ENCODE data around the gene NOD1.
"Not testable (repeated sequence)": the region's sequence is repeated elsewhere in the genome, so short reads cannot be mapped to it uniquely, and the experiment has no call there.

Gene NOD1

DNA sequence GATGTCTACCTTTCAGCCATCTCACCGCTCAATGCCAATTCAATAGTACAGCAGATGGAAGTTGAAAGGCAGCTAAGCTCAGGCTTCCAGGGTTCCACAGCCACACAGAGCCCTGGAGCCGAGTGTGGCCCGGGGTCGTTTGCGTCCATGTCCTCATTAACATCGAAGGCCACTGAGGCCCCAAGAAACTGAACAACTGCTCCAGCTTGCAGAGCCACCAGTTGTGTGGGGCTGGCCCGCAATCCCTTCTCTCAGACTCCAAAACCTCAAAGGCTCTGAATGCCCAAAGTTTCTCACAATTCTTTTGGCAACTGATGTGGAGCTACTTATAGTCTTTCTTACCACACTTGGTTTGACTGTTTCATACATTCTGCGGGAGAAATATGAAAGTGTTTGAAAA lies 31.1 kb downstream of the NOD1 start:
- no peak for DNase-seq (ENCODE audit: low read depth, low spot score)

DNA sequence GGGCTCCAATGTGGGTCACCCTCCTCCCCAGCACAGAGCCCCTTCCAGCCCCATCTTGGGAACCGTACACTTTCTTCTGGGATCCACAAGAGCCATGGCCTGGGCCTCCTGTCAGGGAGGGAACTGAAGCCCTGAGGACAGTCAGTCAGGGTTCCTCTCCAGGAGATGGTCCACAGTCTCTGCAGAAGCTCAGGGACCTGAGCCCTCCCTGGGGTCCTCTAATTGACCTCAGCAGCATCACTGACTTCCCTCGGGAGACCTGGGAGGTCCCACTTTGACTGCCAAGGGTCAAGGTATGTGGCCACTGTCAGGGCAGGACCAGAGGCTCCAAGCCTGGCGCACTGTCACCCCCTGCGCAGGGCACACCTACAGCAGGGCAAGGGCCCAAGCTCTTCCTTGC lies 32.3 kb downstream of the NOD1 start:
- no peak for DNase-seq (ENCODE audit: low read depth, low spot score)

DNA sequence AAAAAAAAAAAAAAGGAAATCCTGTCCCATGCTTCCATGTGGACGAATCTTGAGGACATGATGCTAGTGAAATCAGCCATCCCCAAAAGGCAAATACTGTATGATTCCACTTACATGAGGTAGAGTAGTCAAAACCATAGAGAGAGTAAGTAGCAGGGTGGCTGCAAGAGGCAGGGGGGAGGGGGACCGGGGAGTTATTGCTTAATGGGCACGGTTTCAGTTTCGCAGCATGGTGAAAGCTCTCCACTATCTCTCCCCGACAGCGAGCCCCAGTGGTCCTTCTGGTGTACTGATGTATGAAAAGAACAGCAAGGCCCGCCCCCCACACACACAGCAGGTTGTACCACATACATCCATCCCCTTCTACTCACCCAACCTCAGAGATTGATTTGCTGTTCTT lies 32.8 kb downstream of the NOD1 start:
- DNase-seq (ENCODE audit: low read depth, low spot score), result peak; percentile 71

DNA sequence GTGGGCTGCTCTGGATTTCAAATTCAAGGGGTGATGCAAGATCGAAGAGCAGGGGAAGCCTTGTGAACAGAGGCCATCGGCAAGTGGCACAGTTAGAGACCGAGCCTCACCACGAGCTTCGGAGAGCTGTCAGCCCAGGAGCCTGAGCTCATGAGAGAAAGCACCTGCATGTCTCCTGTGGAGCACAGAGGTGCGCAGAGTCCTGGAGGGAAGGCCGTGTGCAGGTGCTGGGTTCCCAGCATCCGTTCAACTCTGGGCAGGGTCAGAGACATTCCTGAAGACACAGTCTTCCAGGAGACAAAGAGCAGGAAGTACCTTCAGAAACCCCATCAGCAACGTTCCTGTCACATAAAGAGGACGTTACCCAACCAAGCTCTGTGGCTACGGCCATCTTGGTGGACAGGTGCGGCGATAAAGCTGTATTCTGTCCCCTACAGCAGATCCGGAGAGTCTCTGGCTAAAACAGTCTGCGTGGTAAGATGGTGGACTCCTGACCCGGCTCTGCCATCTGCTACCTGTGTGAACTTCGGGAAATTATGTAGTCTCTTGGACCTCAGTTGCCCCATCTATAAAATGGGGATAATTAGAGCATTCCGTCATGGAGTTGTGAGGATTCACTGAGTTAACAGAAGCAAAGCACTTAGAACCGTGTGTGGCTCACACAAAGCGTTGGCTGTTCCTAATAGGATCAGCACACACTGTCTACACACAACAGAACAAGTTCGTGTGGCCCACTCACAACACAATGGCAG lies 40.6 kb downstream of the NOD1 start:
- no peak for DNase-seq (ENCODE audit: low read depth, low spot score)

DNA sequence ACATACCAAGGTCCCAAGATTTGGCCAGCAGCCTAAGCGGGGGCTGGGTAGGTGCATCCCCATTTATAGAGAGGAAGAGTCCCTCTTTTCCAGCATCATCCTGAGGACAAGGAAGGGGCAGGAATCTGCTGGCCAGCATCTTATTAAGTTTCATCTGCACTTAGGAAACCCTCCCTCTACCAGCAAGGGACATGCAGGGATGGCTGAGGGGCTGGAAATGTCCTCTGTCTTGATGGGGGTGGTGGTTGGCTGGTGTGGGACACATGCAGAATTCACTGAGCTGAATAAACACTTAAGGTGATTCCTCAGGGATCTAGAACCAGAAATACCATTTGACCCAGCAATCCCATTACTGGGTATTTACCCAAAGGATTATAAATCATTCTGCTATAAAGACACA lies 42.1 kb downstream of the NOD1 start:
- no peak for DNase-seq (ENCODE audit: low read depth, low spot score)

DNA sequence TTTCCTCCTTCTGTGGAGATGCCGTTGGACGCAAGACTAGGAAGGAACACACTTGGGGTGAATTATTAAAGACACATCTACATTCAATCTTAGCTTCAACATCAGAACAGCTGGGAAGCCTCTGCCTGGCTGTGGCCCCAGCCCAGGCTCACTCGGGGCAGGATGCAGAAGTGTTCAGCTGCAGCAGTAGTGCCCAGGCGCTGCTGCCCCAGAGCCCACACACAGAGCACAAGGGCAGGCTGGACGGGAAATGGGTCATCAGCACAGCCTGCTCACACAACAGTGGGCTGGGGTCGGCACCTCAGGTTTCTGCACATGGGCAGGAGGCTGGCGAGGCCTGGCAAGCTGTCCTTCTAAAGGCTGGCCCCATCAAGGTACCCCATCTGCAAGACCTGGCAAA lies 42.5 kb downstream of the NOD1 start:
- no peak for DNase-seq (ENCODE audit: low read depth, low spot score)

DNA sequence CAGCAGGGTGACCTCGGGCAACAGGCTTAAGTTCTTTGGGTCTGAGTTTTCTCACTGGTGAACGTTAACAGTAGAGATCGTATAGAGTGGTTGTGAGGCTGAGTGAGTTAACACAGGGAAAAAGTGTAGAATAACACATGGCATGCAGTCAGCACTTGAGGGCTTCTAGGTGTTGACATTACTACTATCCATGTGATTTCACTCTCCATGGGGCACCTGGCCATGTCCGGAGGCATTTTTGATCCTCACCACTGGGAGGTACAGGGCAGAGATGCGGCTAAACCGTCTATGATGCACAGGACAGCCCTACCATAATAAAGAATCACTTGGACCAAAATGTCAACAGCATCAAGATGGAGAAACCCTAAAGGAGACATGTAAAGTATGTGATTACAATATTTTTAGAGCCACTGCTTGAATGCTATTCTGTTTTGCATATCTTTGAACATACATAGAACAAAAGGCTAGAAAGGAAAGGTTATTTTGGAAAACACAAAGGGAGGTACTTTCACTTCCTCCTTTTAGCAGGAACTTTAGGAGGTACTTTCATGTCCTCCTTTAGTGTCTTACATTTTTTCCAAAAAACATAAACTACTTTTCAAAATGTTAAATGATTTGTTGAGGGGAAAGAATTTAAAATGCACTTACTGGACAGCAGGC lies 44.3 kb downstream of the NOD1 start:
- DNase-seq (ENCODE audit: low read depth, low spot score), result no peak

DNA sequence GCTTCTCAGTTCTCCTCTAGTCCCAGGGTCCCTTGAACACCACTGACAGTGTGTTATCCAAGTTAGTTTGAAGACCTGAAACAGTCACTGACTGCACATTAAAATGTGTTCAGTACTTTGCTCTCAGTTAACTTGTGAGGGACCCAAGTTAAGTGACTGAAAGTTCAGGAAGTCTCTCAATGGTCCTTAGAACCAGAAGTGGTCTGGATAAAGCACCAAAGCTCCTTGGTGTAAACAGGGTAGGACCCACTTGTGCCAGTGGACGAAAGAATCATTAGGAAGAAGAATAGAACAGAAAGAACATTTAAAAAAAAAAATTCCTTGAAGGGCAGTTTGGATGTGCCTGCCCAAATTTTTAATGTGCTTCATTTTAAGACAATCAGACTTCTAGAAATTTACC lies 45.1 kb downstream of the NOD1 start:
- no peak for DNase-seq (ENCODE audit: low read depth, low spot score)

DNA sequence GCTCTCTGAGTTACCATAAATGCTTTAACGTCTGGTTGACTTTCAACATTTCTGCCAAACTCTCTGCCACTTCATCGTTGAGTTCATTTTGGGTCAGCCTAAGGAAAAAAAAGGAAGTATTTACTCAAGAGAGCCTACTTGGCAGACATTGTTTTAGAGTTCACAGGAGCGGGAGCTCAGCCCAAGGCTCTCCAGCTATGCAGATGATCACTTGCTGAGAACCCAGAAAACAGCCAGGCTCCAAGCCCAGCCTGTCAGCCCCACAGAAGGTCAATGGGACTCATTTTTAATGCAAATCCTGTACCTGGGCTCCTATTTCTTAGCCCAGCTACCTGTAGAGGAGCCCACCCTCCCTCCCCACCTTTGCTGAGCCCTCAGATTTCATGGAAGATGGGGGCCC lies 45.5 kb downstream of the NOD1 start:
- DNase-seq (ENCODE audit: low read depth, low spot score), result peak; percentile 74

DNA sequence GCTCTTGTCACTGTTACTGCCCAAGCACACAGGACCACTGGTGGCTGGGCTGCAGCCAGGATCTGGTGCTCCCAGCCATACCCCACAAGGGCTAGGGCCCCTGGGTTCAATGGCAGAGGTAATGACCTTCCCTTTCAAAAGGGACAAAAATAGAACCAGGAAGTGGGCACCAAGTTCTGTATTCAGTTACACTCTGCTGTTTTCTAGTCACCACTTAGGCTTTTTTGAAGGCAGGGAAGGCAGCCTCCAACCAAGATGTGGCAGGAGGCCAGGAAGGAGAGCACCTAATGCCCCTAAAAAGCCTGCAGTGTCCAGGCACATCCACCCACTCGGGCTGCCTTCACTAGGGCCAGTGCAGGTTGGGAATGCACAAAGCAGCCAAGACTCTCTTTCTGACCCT lies 47.8 kb downstream of the NOD1 start:
- no peak for DNase-seq (ENCODE audit: low read depth, low spot score)

DNA sequence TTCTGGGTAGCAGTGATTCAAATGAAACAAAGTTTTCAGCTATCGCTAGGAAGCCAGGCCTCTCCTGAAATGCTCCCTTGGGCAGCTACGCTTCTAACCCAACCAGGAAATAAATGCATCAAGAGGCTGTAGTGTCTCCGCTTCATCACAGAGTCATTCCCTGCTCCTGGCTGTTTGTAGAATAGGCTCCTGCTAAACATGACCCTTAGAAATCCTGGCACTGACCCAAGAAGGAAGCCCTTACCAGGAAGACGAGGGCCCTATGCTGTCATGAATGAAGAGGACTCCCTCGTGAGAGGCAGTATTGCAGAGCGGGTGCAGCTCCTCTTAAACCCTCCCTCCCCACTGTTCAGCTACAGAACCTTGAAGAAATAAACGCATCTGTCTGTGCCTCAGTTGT lies 48.3 kb downstream of the NOD1 start:
- DNase-seq (ENCODE audit: low read depth, low spot score), result no peak

DNA sequence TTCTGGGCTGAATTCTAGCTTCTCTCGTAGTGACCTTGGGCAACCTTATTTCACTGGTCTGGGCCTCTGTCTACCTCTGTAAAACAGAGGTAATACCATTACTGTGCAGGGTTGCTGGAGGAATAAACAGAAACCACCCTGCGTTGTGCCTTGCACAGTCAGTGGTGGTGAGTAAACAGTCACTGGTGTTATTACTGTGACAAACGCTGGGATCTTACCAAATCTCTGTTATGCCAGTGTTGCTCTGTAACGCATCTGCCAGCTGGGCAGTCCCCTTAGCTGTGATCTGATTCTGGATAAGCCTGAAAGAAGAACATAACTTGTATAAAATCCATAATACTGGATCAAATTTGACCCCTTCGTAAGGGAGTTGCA lies 49.4 kb downstream of the NOD1 start:
- no peak for DNase-seq (ENCODE audit: low read depth, low spot score)

DNA sequence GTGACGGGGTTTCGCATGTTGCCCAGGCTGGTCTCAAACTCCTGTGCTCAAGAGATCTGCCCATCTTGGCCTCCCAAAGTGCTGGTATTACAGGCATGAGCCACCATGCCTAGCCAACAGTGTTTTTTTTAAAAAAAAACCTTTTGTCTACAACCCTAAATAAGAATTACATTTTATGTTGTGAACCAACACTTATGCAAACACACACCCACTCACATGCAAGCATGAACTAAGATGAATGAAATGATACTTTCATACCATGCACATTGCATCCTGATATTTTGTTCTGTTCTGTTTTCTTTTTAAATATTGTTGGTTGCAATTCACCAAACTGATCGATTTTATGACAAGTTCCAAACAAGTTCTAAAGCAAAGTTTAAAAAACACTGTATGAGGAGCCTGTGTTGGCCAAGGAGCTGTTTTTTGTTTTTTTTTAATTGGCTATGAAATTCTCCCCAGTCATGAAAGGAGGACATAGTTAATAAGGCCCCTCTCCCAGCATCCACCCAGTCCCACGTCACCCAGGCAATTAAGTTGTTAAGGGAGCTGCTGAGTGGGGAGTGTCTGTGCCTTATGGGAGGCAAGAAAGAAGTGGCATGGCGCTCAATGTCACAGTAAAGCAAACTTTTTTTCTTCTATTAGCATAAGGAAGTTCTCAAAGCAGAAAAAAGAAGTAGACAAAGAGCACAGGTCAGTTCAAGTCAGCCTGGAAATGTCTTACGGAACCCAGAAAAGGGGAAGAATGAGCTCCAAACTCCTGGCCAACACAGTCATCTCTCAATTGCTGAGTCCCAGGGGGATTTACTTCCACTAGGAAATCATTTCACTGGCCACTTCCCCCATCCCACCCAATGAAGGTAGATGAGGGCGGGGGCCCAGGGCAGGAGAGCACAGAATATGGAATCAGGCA lies 50.1 kb downstream of the NOD1 start:
- DNase-seq (ENCODE audit: low read depth, low spot score), result no peak

DNA sequence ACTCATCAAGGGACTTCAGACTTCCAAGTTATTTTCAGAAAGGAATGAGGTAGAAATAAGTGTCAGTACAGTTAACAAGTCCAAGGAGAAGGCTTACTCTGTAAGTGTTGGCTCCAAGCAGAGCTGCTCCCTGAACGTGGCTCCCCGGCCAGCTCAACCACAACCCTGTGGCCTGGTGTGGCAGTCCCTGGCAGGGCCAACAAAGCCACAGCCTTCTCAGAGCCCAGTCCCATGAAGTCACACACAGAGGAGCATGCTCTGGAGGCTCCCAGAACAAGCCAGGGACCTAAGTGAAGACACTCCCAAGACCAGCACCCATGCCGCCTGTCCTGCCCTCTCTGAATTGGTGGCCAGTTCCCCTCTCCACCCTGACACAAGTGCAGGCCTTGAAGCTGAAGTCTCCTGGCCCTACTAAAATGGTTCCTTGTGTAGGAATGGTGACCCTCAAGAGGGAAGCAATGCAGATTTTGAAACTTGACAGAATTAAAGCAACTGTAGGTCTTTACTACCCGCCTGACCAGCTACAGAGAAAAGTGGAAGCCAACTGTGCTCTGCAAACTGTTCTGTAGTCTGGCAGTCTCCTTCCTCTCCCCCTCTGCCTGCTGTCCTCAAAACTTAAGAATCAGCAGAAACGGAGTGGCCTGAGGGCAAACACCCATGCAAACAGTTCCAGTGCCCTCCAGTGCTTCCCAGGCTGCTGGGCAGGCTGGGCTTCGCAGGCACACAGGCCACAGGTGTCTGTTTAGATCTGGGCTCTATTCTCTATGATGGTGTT lies 51.1 kb downstream of the NOD1 start:
- no peak for DNase-seq (ENCODE audit: low read depth, low spot score)

DNA sequence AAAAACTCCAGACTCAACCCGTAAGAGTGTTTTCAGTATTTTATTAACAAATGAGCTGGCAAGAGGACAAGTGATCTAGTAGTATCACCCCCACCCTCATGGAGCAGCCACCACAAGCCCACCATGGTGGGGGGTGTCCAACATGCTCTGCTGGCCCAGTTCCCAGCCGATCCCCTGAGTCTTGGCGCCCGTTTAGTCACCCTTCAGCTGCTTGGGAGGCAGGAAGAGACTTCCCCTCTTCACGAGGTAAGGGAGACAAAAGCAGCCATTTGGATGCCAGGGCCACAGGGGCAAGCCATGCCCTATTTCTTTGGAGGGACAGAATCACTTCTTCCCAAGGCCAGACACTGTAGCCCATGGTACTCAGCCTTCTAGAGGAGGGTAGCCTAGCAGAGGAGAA lies 54.1 kb downstream of the NOD1 start:
- DNase-seq (ENCODE audit: low read depth, low spot score), result no peak

DNA sequence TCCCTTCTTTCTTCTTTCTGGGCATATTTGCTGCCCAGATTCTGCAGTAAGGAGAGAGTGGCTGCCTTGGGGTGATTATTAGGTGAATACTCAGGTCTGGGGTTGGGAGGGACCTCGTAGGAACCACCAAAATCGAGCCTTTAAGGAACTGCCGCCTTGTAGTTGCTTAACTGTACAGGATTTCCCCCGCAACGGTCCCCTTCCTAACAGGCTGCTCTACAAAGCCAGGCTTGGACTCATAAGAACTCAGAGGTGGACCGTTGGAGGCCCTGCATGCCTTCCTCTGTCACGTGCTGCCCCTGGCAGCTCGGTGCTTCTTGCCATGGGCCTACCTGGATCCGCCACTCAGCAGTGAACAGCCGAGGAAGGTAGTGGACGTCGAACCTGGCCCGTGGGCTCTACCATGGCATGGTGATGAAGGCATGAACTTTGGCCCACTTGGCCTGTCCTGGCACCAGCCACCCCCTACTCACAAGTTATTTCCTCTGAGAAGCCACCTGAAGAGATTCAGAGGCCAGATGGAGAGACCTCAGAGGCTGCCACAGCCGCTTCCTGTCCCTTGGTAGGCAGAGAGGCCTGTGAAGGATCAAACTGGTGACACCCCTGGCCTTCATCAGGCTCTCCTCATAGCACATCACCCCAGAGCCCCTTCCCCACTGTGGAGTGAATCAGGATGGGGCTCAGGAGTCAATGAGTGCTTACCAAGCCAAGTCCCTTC lies 54.6 kb downstream of the NOD1 start:
- DNase-seq (ENCODE audit: low read depth, low spot score), result no peak

DNA sequence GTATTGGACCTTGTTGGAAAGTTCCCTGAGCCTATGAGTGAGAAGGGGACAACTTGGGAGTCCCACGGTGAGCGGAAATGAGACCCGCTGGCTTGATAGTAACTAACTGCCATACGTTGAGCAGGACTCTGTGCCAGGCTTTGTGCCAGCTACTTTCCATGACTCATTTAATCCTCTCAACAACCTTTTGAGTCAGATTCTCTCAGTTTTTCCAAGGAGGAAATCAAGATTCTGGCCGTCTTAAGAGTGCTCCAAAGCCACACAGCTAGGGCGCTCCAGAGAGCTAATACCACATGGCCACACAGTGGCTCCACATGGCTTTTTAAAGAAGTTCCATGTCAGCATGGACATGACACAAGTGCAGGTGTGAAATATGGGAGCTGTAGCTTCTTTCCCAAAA lies 55.7 kb downstream of the NOD1 start:
- DNase-seq (ENCODE audit: low read depth, low spot score), result peak; percentile 64

DNA sequence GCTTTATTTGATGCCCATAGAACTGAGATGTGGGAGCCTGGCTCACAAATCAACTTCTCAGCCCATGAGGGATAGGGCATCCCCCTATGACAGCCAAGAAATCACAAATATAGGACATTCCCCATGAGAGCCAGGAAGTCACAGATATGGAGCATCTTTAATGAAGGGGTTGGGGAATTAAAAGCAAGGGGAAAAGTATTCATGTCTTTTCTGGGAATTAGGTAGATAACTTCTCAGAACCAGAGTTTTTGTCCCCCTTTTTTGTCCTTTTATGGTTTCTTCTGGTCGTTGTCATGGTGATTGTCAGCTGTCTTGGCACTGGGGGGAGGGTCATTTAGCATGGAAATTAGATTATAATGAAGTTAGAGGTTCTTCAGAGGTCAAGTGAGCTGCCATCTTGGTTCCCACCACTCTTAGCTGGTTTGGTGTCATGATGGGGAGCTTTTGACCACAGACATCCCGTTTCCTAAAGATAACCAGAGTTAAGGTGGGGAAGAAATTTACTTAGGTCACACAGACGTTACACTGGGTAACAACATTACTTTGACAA lies 56.9 kb downstream of the NOD1 start:
- no peak for DNase-seq (ENCODE audit: low read depth, low spot score)

DNA sequence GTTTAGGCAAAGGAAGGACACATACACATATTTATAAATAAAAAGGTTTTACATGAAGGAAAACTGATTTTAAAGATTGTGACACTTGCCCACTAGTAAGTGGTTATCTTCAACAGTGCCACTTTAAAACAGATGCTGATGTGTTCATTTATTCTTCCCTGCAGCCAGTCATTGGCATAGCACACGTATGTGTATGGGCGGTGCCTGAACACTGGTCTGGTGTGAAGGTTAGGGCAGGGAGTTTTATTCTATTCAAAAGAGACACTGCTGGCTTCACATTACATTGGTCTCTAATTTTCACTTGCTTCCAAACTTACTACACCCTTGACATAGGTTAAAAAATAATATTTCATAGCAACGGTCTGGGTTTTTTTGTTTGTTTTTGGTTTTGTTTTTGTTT lies 57.9 kb downstream of the NOD1 start:
- DNase-seq (ENCODE audit: low read depth, low spot score), result no peak

DNA sequence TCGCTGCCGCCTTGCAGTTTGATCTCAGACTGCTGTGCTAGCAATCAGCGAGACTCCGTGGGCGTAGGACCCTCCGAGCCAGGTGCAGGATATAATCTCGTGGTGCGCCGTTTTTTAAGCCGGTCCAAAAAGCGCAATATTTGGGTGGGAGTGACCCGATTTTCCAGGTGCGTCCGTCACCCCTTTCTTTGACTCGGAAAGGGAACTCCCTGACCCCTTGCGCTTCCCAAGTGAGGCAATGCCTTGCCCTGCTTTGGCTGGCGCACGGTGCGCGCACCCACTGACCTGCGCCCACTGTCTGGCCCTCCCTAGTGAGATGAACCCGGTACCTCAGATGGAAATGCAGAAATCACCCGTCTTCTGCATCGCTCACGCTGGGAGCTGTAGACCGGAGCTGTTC lies 58.5 kb downstream of the NOD1 start:
- not testable (repeated sequence) for DNase-seq (ENCODE audit: low read depth, low spot score)

DNA sequence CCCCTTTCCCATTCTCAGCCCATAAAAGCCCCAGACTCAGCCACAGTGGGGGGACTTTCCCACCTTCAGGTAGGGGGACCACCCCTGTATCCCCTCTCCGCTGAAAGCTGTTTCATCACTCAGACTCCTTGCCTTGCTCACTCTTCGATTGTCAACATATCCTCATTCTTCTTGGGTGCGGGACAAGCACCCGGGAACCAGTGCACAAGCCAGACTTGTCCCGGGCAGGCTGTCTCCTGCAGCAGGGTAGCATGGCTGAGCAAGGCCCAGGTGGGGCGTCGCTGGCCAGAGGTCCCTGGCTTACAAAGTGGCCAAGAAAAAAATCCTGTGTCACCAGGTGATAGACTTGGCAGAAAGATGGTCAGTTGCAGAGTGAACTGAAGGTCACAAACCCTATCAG lies 64.7 kb downstream of the NOD1 start:
- no peak for DNase-seq (ENCODE audit: low read depth, low spot score)
